ENCODE data around the gene EHF.

The EHF gene

DNA sequence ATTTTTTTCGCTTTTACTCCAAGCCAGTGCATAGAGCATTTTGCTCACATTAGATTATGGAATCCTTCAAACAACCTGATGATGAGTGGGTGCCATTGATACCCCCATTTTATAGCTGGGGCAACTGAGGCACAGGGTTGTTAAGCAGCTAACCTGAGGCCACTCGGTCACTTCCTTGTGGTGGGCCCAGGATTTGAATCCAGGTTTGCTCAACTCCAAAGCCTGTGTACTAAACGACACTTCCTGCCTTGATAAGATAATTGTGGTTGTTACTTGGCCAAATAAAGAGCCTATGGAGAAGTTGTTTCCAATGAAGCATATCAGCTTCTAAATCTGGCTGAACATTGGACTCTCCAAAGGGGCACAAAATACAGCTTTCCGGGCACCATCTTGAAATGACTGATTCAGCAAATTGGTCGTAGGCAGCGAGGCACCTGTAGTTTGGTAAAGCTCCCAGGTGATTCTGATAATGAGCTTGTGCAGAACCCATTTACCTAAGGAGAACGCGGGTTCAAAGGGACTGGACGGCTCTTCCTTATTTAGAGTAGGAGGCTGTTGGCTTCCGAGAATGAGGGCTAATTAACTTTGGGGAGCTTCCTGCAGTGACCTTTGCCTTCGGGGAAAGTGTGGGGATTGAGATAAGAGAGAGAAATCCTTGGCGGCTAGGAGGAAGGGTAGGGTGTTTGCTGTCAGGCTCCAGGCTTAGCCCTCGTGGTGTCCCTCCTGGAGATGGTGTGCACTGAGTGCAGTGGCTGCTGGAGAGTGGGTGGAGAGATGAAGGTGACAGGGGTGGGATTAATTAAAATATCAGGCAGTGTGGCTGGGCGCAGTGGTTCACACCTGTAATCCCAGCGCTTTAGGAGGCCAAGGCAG is 17.5 kb upstream of the EHF start:
- DNase-seq: no peak

DNA sequence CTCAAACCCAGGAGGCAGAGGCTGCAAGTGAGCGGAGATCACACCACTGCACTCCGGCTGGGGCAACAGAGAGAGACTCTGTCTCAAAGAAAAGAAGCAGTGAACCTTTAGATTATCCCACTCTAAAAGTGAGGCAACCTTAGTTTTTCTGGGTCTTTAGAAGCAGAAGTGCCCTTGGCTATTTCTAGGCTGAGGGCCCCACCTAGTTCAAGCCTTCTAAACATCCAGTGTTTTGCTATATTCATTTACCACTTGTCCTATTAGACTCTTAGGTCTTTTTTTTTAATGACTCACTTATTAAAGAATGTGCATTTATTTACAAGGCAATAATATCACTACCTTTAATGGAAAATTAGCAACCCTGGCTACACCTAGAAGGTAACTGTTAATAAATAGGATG is 16.7 kb upstream of the EHF start:
- DNase-seq: no peak

DNA sequence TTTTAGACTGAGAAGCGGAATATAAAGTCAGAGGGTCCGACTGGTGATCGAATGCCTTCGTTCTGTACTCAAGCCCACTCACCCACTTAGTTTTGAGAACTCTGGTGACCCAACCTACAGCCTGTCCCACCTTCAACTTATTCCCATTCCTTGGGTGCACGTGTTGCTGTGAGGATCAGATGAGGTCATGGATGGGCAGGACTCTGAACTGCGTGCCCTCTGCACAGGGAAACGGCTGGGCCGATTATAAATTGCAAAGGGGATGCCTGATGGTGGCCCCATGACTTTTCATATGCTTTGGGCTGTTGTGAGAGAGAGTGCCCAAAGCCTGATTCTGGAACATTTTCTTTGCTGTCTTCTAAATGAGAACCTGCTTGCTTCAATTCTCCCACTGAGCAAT is 16.0 kb upstream of the EHF start:
- DNase-seq: no peak

DNA sequence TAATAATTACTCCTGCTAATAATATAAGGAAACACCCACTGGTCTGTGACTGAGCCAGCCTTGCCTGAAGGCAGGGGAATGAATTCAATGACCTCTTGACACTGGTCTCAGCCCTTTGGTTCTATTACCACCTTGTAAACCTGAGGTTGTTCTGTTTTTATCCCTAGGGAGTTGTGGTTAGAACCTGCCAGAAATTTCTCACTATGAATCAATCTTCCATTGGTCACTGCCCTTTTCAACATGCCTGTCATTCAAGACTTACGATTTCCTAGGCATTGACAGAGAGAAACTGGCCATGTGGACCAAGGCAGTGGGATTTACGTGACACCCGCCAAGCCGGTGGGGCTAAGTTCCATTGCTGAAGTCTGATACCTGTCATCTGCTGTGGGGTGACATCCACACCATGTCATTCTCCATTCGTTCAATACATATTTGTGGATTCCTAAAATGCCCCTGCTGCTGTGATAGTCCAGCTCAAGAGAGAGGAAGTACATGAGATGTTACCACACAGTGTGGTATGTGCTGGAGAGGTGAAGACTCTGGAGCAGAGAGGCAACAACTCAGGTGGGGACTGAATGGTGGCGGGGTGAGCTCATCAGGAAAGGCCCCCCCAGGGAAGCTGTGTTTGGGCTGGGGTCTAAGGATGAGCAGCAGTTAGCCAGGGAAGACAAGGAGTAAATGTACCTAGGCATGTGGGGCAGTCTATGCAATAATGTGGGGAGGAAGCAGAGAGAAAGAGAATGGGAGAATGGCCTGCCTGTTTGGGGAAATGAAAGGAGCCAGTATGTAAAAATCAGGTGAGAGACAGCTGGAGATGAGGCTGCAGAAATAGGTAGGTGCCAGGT is 15.2 kb upstream of the EHF start:
- no peak for DNase-seq

DNA sequence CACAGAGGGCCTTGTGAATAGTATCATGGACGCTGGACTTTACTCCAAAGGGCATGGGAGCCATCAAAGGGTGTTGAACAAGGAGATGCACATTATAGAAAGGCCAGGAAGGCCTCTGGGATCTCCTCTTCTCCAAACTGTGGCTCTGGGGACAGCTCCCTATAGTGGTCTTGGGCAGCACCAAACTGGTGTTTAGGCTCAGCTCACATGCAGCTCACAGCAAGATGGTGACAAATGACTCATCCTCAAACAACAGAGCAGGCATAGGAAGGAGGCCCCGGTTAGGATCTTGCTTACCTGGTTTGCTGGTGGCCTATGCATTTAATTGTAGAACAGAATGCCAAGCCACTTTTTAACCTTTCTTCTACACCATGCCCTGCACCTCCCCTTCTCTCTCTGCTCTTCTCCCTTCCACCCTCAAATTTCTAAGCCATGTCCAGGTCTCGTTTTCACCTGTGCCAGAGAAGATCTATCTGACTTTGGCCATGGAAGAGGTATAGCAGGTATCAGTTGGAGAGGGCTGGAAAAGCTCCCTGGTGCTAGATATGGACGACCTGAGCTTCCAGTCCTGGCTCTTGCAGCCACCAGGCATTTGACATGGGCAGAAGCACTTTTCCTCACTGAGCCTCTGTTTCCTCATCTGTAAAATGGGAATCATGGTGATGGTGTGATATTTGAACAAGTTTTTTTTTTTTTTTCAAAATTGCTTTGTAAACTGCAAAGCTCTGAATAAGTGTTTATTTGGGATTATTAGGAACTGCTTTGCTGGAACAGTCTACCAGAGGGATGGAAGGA is 14.4 kb upstream of the EHF start:
- DNase-seq: no peak

DNA sequence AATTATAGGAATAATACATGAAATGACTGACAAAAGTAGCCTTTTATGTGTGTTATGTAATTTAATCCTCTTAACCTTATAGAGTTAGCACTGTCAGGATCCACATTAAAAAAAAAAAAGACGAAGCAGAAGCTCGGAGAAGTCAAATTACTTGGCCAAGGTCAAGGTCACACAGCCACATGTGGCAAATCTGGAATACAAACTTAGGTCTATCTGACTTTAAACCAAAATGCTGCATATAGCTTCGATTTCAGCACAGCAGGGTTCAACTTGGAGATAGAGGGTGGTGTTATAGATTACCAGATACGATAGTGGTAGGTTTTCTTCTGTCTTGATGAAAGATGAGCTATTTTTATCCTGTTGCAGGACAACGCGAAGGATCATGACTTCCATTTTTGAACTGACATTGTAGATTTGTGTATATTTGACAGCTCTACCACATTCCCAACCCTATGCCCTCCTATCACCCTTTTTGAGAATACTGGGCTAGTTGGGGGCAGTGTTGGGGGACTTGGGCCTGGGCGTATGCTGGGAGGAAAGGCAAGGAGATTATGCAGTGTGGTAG is 11.6 kb upstream of the EHF start:
- DNase-seq: no peak

DNA sequence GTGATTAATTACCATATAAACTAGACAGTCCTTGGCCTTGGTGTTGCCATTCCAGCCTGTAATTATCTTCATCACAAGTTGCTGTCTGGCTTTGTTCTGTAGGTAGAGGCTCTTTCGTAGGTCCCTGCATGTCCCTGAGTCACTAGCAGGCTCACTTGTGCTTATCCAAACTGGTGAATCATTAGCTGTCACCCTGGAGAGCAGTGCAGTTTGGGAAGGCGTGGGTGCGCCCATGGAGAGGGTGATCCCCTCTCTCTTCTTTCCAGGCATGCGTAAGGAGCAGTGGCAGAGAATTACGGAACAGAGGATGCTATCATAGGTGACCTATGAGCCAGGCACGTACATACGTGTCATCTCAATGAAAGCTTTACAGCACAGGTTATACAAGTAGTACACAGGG is 11.0 kb upstream of the EHF start:
- no peak for DNase-seq

DNA sequence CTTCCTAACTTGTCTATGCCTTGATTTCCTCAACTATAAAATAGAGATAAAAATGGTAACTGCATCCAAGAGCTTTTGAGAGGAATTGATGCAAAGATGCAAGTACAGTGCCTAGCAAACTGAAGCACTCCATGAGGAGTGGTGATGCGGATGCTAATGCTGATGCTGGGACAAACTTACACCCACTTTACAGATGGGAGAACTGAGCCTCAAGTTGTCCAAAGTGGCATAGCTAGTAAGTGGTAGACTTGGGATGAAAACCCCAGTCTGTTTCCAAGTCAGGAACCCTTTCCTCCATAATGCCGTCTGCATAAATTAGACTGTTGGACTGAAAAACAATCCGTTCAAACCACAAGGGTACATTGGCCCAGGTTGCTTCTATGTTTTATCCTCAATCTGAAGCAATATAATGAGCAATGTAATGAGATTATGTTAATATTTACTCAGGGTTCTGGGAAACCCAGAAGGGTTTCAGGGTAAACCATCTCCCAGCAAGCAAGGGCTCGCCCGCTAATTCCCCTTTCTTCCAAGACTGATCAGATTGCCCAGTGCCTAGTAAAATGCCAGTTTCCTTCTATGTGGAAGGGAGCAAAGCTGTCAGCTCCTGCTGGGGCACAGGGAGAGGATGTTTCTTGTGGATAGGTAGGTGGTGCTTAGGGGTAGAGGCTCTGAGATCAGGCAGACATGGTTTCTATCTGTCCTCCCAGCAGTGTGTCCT is 10.4 kb upstream of the EHF start:
- no peak for DNase-seq

DNA sequence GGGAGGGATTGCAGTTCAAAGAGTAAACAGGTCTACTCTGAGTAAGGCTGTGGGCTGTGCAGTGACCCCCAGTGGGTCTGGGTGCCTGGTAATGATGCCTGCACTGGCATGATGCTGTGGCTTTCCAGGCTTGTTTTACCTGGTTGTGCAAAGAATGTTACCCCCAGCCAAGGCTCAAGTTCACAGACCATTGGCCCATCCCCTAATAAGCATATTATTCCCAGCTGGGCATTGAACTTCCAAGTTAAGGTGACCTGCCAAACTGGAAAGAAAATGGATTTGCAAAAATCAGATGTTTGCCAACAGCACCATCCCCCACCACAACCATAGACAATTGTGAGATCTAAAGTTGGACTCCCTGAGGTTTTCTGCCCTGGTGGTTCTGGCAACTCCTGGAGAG is 7.9 kb upstream of the EHF start:
- DNase-seq: no peak

DNA sequence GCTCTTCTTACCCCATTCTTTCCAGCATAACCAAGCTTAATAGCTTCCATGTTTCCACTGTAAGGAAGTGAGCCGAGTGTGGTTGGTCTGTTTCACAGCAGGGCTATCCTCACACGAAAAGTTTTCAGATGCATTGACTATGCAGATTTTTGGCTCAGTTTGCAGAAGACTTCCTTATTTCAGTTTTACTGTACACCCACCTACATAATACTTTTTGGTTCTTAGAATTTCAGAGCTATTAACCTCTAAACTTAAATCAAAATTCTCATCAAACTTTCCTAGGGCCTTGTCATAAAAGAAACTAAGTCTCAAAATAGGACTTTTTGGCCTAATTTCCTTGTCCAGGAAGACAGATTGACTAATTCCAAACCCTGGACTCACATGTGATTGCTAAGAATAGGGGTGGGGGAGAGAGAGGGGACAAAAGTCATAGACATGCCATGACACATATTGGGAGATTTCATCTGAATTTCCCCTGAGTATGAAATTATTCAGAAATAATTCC is 7.3 kb upstream of the EHF start:
- no peak for DNase-seq

DNA sequence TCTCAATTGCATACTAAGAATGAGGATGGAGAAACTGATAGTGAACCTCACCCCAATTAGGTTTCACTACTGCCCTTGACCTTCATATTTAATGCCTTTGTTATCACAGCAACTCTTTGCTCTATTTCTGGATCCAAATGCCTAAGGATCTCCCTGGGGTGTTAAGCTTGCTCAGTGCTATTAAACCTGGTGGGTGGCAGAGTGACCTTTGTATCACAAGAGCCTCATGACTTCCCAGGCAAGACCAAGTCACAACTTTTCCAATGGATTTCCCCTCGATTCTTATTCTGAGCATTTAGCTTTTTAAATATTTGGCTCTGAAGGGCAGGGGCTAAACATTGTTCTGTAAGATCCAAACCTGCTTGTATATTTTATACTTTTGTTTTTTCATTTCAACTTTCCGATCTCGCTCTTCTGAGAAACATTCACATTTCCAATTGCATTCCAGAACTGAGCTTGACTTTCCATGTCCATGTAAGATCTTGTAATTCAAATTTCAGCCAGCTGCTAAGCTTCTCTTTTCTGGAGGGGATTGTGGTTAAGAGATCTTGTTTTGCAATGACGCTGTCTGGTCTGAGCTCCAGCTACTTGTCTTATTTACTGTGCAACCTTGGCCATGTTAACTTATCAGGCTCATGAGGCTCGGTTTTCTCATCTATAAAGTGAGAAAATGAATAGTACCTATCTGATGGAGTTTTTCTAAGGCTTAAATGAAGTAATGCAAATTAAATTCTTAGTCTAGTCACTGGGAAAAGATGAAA is 6.4 kb upstream of the EHF start:
- no peak for DNase-seq

DNA sequence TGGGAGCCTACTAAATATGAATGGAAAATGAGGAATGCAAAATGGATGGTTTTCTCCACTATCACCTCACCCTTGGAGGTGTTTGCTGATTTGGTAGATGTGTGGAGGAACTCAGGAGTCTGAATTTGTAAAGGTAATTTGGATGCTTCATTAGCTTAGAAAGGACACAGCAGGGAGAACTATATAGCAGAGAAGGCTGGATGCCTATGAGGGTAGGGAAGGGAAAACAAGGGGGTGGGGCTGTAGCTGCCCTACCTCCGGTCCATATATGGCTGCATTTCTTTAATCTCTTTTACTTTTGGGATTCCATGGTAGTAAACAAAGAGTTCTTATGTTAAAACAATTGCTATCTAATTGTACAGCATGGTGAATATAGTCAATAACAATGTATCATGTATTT is 4.8 kb upstream of the EHF start:
- no peak for DNase-seq

DNA sequence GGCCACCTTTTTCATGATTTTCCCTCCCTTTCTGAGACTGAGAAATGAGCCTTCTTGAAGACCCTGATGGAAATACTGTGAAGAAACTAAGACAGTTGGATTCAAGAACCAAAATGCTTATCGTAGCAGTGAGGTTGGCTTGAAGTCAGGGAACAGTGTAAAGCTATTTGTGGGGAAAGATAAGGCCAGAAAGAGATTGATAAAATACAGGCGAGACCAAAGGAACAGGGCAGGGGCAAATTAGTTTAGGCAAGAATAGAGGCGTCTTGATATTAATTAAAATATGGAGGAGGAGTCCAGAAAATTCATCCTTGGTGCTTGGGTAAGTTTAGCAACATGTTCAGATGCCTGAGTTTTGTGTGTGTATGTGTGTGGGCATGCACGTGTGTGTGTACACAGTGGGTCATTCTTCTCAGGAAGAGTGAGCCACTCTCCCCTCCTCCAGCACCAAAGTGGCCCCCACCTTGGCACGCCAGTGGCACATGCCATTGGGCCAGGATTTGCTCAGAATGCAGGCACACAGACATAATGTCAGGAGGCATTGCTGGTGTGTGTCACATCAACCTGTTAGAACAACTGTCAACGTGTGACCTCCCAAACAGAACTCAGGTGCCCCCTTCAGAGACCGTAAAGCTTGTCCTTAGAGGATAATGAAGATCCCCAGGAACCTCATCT is 3.9 kb upstream of the EHF start:
- DNase-seq: no peak

DNA sequence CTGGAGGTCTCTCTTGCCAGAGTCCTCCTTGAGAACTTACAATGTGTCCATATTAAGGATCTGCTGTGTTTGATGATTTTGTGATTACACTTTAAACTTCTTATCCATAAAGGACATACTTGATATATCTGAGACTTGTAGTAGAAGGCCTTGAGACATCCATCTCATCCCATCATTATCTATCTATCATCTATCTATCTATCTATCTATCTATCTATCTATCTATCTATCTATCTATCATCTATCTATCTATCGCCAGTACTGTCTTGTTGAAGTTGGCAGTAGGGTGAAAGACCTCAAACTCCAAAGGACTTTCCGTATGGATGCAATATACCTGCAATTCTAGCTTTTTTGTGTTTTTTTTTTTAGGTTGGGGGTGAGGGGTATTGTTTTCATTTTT is 2.5 kb upstream of the EHF start:
- no peak for DNase-seq

DNA sequence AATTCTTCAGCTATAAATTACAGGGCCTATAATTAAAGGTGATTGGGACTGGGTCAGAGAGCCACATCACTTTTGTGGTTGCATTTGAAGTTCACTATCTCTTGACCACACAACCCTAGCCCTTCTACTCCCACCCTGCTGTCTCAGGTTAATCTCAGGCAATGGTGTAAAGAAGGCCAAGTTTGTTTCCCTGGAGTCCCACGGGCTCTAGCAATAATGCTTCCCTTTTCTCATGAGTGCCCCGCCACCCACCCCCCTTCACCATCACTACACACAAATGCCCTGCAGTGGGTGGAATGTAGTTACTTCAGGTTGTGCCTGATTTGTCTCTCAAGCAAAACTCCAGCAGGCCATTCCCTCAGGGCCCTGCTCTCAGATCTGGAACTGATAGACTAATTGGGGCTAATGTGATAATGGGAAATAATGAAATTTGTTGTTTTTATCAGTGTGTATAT is 1.8 kb upstream of the EHF start:
- DNase-seq: no peak

DNA sequence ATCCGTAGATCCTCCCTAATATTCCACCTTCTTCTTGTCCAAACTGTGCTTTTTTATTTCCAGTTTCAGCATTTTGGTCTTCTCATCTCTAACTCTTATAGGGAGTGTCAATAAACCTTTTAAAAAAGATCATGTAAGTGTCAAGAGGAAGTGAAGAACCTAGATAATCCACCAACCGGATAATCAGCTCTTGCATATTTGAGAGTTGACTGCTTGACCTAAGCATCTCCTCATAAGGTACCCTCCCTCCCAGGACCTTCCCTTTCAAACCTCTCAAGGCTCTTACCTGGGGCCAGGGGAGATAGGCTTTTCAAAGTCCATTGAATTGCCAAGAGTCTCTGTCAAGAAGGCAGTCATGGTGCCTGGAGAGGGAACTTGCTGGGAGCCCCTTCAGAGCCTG is 691 bp upstream of the EHF start:
- DNase-seq: no peak

DNA sequence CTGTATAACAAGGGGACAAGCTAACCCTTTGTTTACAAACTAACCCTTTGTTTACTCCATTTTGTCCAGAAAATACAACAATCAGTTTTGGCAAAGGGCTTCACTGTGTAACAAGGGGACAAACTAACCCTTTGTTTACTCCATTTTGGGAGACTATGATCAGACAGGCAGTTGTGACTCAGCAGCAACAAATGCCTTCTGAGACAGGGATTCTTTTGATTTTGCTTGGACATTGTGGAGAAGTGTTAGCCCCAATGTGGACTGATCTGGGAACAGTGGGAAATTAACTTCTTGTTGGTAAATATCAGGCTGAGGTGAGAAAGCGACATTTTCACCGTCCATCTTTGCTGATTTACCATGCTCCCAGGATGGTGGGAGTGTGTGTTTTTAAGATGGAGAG is 983 bp downstream of the EHF start:
- DNase-seq: no peak

DNA sequence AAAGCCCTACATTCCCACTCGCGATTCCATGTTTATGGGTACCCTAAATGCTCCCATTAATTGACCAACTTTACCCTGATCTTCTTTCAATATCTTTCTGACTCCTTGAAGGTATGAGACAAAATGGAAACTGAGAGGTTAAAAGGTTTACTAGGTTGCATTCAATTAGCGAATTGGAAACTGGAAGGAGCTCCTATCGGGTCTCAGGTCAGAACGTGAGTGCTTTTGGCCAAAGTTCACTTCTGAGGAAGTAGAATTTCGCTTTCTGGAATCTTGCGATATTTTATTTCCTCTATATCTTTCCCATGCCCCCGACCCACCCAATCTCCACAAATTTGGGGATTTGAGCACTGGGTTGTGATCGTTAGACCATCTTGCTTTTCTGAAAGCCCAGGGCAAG is 2.6 kb downstream of the EHF start:
- no peak for DNase-seq

DNA sequence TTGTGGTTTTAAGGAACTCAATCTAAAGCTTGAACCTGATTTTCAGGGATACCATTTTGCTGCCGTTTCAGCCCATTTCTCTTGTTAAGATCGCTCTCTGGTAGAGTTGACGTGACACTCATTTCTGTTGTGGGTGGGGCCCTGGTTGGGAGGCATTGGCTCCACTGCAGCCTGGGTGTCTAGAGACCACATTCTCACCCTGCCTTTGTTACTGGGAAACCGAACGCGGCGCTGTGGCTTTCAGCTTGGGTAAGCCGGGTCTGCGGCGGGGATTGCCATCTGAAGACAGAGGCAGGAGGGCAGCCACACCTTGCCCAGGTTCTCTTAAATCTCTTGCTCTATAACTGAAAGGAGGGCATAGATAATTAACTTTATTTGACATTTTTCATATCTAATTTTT is 3.2 kb downstream of the EHF start:
- no peak for DNase-seq

DNA sequence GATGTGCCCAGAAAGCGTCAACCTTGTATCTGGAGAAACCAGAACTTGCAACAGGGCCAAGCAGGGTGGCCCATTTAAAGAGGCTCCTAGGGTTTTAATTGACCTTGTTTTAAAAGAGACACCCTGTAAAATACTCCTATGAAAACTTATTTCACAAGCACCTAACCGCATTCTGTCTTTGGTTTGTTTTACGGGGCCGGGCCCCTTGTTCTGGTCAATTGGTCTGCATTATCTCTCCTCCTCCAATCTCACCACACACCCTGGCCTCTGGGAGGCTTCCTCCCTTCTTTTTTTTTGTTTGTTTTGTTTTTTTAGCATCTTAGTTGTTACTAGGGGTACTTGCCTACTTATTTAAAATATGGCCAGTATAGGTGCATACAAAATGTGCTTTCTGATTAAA is 4.7 kb downstream of the EHF start:
- no peak for DNase-seq

DNA sequence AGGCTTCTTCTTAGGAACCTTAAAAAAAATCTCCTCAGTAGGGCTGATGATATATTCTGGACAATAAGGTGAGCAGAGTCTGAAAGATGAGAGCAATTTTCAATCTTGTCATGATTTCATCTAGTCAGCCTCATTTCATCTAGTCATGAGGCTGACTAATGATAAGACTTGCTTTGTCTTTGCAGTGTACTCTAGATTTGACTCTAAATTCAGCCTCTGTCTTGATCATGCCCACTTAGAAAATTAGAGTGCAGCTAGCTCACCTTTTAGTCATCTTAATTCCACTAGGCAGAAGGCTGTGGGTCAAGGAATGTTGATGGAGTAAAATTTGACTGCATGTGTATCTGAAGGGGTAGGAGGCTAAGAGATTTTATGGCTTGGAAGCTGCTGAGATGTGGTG is 5.5 kb downstream of the EHF start:
- no peak for DNase-seq
